ENCODE results near the gene TMCO4. TPM values are rescaled to one million over a fixed set of nuclear protein-coding genes. Genes with fewer than 3 reads are reported as not detected.

TMCO4 gene
- total RNA-seq, 1 donor from 2014 or later: 13.0 TPM

DNA sequence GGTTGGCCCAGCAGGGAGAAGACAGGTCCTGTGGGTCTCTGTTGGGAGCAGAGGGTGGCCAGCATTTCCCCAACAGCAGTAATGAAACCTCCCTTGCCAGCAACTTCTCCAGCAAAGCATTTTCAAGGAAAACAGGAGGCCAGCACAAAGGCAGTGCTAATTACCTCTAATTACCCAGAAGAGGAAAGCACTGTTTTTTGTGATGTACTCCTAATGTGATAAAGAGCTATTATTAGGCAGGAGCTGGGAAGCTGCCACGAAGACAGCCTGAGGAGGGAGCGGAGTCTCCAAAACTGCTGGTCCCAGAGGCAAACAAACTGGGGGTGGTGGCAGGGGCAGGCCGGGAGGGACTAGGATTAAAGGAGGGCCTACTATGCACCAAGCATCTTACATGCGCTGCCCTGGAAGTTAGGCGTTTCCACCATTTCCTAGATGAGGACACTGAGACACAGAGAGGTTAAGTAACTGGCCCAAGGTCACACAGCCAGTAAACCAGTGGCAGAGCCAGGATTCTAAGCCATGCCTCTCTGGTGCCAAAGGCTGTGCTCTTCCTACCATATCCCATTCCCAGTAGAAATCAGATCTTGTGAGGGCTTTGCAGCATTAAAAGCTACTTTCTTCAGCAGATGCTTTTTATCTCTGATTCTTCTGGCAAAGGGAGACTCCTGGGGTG lies 110.5 kb downstream of the TMCO4 start:
- DNase-seq (ENCODE audit: low read depth): no peak
- H3K4me3 ChIP-seq (ENCODE audit: low read depth, low read length): no peak overlapping the region
- TF ChIP-seq, protein P1, sequence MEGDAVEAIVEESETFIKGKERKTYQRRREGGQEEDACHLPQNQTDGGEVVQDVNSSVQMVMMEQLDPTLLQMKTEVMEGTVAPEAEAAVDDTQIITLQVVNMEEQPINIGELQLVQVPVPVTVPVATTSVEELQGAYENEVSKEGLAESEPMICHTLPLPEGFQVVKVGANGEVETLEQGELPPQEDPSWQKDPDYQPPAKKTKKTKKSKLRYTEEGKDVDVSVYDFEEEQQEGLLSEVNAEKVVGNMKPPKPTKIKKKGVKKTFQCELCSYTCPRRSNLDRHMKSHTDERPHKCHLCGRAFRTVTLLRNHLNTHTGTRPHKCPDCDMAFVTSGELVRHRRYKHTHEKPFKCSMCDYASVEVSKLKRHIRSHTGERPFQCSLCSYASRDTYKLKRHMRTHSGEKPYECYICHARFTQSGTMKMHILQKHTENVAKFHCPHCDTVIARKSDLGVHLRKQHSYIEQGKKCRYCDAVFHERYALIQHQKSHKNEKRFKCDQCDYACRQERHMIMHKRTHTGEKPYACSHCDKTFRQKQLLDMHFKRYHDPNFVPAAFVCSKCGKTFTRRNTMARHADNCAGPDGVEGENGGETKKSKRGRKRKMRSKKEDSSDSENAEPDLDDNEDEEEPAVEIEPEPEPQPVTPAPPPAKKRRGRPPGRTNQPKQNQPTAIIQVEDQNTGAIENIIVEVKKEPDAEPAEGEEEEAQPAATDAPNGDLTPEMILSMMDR (IDR thresholded peaks at IDR 0.05; ENCODE audit: insufficient read depth, low read length, poor library complexity, severe bottlenecking): no peak
- no peaks in the 10 kb centered on the region for H3K36me3 ChIP-seq (ENCODE audit: control insufficient read depth, insufficient read depth, low read length)
- H3K27me3 ChIP-seq (ENCODE audit: control insufficient read depth, insufficient read depth, low read length): no peaks in the 10 kb centered on the region

DNA sequence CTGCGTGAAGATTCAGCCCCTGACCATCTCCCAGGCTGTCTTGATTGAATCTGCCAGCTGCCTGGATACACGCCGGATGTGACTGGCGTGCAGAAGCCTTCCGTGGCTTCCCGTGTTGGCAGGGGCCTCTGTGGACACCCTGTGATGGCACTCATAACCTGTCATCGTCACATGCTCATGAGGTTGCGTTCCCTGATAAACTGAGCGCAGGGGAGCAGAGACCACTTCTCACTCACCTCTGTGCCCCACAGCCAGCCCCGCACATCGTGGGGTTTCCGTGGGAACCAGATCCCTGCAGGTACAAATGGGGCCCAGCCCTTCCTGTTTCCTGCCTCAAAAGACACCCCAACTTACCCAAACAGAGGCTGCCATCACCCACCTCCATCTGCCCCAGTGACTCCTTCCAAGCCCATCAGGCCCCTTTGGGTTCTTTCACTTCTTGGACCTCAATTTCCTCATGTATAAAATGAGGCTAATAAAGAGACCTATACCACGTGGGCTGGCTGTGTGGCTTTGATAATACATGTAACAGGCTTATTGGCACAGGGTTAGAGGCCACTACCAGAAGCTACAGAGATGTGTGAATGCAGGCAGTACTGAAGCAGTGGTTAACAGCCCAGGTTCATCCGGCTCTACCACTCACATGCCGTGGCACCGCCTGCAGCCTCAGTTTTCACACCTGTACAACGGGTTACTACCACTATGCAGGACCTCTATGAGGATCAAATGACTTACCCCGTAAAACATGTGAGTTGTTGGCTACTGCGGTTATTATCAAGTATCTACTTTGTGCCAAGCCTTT lies 111.5 kb downstream of the TMCO4 start:
- no peak overlapping the region for H3K4me3 ChIP-seq (ENCODE audit: low read depth, low read length)
- no peaks in the 10 kb centered on the region for H3K36me3 ChIP-seq (ENCODE audit: control insufficient read depth, insufficient read depth, low read length)
- no peaks in the 10 kb centered on the region for H3K27me3 ChIP-seq (ENCODE audit: control insufficient read depth, insufficient read depth, low read length)
- no peak for DNase-seq (ENCODE audit: low read depth)
- TF ChIP-seq, protein P1 (IDR thresholded peaks at IDR 0.05; ENCODE audit: insufficient read depth, low read length, poor library complexity, severe bottlenecking): no peak

DNA sequence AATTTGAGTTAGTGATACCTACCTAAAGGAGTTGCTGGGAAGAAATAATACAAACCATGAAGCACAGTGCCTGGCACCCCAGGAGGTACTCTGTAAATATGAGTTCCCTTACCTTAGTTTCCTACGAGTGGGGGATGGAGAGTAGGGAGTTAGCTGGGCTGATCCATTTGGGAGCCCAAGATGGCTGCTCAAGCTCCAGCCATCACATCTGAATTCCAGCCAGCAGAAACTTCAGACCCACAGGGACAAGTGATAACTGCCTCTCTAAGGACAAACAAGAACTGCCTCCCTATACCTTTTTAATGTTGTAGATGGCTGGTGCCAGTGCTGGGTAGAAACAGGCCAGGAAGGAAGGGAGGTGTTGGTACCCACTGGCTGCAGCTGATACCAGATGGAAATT lies 112.3 kb downstream of the TMCO4 start:
- H3K4me3 ChIP-seq (ENCODE audit: low read depth, low read length): no peak overlapping the region
- H3K27me3 ChIP-seq (ENCODE audit: control insufficient read depth, insufficient read depth, low read length): no peaks in the 10 kb centered on the region
- TF ChIP-seq, protein P1 (IDR thresholded peaks at IDR 0.05; ENCODE audit: insufficient read depth, low read length, poor library complexity, severe bottlenecking): no peak
- DNase-seq (ENCODE audit: low read depth): no peak
- no peaks in the 10 kb centered on the region for H3K36me3 ChIP-seq (ENCODE audit: control insufficient read depth, insufficient read depth, low read length)

DNA sequence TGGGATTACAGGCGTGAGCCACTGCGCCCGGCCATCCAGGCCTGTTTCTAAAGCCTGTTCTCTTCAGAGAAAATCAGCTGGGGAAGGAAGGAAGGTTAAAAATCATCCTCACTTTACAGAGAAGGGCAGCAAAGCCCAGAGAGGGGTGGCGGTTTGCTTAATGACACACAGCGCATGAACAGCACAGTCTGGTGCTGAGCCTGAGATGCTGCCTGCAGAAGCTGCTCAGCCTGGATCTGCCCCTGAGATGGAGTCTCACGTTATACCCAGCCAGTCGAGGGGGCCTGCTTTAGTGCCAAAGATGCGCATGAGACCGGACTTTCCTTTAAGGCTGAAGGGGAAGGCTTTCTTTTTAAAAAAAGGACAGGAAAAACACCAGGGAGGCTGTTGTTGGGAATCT lies 113.7 kb downstream of the TMCO4 start:
- DNase-seq (ENCODE audit: low read depth): no peak
- H3K4me3 ChIP-seq (ENCODE audit: low read depth, low read length): no peak overlapping the region
- H3K27me3 ChIP-seq (ENCODE audit: control insufficient read depth, insufficient read depth, low read length): no peaks in the 10 kb centered on the region
- TF ChIP-seq, protein P1 (IDR thresholded peaks at IDR 0.05; ENCODE audit: insufficient read depth, low read length, poor library complexity, severe bottlenecking): no peak
- no peaks in the 10 kb centered on the region for H3K36me3 ChIP-seq (ENCODE audit: control insufficient read depth, insufficient read depth, low read length)

DNA sequence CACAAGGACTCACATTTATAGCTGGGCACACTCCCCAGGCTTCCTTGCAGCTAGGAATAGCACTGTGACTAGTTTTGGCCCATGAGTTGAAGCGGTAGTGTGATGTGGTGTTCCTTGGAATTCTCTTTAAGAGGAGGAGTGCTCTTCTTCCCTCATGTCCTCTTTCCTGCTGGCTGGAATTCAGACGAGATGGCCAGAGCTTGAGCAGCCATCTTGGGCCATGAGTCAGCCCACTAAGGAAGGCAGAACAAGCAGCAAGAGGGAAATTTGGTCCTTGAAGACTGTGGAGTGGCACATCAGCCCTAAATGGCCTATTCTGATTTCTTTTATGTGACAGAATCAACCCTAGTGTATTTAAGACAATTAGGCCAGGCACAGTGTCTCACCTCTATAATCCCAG lies 115.0 kb downstream of the TMCO4 start:
- no peak for DNase-seq (ENCODE audit: low read depth)
- TF ChIP-seq, protein P1 (IDR thresholded peaks at IDR 0.05; ENCODE audit: insufficient read depth, low read length, poor library complexity, severe bottlenecking): no peak
- Histone ChIP-seq H3K4me3 (ENCODE audit: low read depth, low read length) (no peak overlapping the region), H3K36me3 (ENCODE audit: control insufficient read depth, insufficient read depth, low read length) (no peaks in the 10 kb centered on the region), H3K27me3 (ENCODE audit: control insufficient read depth, insufficient read depth, low read length) (no peaks in the 10 kb centered on the region)
